ENCODE results near the gene C6orf89.

The C6orf89 gene

DNA sequence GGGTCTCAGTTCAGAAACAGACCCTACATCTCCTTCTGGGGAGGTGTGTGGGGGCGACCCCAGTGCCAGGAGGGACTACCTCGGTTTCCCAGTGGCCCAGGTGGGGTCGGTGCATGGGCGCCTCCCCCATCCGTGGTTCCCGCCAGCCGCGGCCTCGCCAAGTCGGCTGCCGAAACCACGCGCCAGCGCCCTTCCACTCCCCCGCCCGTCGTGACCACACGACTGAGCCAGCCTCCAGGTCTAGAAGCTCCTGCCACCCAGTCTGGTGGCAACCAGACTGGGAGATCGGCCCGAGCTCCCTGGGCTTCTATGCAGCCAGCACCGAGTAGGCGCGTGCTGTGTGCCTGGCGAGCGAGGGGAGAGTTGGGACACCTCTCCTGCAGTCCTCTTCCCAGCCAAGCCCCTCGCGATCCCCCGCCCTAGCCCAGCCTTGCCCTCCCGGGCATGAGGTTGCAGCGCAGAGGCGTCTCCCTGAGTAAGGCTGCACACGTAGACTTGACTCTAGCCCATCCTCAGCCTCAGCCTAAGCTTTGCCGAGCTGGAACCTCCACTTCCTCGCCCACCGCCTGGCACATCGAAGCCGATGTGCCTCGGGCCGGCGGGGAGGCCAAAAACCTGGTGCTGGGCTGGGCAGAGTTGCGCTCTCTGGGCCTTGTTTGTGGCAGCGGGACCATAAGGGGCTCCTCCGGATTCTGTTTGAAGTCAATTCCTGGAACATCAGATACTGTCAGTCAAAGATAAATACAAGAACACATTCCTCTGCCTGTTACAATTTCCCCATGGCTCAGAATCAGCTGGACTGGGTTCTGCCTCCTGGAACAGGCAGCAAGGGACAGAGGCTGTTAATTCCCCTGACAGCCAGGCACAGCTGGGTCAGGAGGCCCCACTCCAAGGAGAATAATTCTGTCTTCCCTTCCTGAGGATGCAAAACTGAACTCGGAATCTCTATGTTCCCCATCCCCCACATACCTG lies 45.0 kb upstream of the C6orf89 start:
- Histone ChIP-seq H3K79me2 (ENCODE audit: low read length) (no peaks in the 10 kb centered on the region), H3K27me3 (ENCODE audit: low read depth, low read length) (peaks cover 7% of the 10 kb centered on the region; the same call in 1 of the 2 replicates), H3K36me3 (replicated peaks; ENCODE audit: low read depth, low read length) (no peaks in the 10 kb centered on the region), H2AFZ (ENCODE audit: low read depth, low read length) (no peak overlapping the region; the same call in 1 of the 2 replicates), H3K27ac (ENCODE audit: low read length) (no peak overlapping the region), H3K4me1 (ENCODE audit: low read length) (0 out of 2 replicates have a peak, but pooled peaks cover 3% of the 10 kb centered on the region), H3K9me3 (ENCODE audit: insufficient read depth, low read length) (no peaks in the 10 kb centered on the region), H3K4me3 (ENCODE audit: low read length) (peak overlapping the region; percentile 75), H3K4me2 (ENCODE audit: low read length) (peak overlapping the region; percentile 81), H4K20me1 (ENCODE audit: insufficient read depth, low read length) (no peaks in the 10 kb centered on the region), H3K9ac (ENCODE audit: low read length) (peak overlapping the region; percentile 30; the same call in 1 of the 2 replicates)
- TF ChIP-seq EZH2phosphoT487 (IDR thresholded peaks at IDR 0.05; ENCODE audit: low read depth) (no peak), CTCF (IDR thresholded peaks at IDR 0.05; ENCODE audit: low read depth, low read length) (no peak)

DNA sequence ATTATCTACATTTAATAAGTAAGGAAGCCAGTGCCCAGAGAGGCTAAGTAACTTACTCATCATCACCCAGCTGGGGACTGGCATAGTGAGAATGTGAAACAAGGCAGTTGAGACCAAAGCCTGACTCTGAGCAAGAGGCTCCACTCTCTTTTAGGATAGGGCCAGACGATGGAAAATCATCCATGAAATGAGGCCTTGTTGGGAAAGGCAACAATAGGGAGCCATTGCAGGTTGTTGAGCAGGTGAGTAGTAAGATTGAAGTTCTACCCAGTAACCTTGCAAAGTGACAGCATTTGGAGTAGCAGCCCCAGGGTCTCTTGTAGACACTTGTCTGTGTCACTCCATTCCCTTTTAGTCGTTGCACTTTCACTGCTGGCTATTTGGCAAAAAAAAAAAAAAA lies 44.0 kb upstream of the C6orf89 start:
- no peak overlapping the region for H3K4me2 ChIP-seq (ENCODE audit: low read length)
- H4K20me1 ChIP-seq (ENCODE audit: insufficient read depth, low read length), result no peaks in the 10 kb centered on the region
- TF ChIP-seq EZH2phosphoT487 (IDR thresholded peaks at IDR 0.05; ENCODE audit: low read depth) (no peak), CTCF (IDR thresholded peaks at IDR 0.05; ENCODE audit: low read depth, low read length) (no peak)
- H3K4me3 ChIP-seq (ENCODE audit: low read length), result no peak overlapping the region
- no peaks in the 10 kb centered on the region for H3K79me2 ChIP-seq (ENCODE audit: low read length)
- H3K9me3 ChIP-seq (ENCODE audit: insufficient read depth, low read length), result no peaks in the 10 kb centered on the region
- no peaks in the 10 kb centered on the region for H3K36me3 ChIP-seq (replicated peaks; ENCODE audit: low read depth, low read length)
- H3K27me3 ChIP-seq (ENCODE audit: low read depth, low read length), result peaks cover 7% of the 10 kb centered on the region; the same call in 1 of the 2 replicates
- H3K9ac ChIP-seq (ENCODE audit: low read length), result no peak overlapping the region
- 0 out of 2 replicates have a peak, but pooled peaks cover 3% of the 10 kb centered on the region for H3K4me1 ChIP-seq (ENCODE audit: low read length)
- no peak overlapping the region for H3K27ac ChIP-seq (ENCODE audit: low read length)
- no peak overlapping the region for H2AFZ ChIP-seq (ENCODE audit: low read depth, low read length)

DNA sequence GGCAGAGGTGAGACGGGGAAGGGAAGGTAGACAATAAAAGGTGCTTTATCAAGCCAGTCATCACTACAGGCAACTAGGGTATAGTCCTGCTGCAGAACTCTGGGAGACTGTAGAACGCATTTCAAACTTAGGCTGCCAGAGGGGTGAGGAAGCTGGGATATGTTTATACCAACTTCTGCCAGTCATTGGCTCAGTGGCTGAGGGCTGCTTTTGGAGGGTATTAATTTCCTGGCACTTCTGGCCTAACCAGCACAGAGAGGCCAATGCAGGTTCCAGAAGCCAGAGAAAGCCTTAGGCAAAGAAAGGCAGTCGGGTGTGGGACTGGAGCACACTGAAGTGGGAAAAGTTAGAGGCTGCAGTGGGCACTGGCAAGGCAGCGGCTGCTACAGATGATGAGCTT lies 42.6 kb upstream of the C6orf89 start:
- no peak overlapping the region for H2AFZ ChIP-seq (ENCODE audit: low read depth, low read length)
- no peaks in the 10 kb centered on the region for H3K36me3 ChIP-seq (replicated peaks; ENCODE audit: low read depth, low read length)
- H3K9ac ChIP-seq (ENCODE audit: low read length), result no peak overlapping the region
- H3K27me3 ChIP-seq (ENCODE audit: low read depth, low read length), result peaks cover under 1% of the 10 kb centered on the region; the same call in 1 of the 2 replicates
- H3K4me2 ChIP-seq (ENCODE audit: low read length), result no peak overlapping the region
- 0 out of 2 replicates have a peak, but pooled peaks cover 3% of the 10 kb centered on the region for H3K4me1 ChIP-seq (ENCODE audit: low read length)
- no peaks in the 10 kb centered on the region for H3K79me2 ChIP-seq (ENCODE audit: low read length)
- H4K20me1 ChIP-seq (ENCODE audit: insufficient read depth, low read length), result no peaks in the 10 kb centered on the region
- H3K9me3 ChIP-seq (ENCODE audit: insufficient read depth, low read length), result no peaks in the 10 kb centered on the region
- no peak overlapping the region for H3K4me3 ChIP-seq (ENCODE audit: low read length)
- H3K27ac ChIP-seq (ENCODE audit: low read length), result no peak overlapping the region
- no peak for TF ChIP-seq EZH2phosphoT487 (IDR thresholded peaks at IDR 0.05; ENCODE audit: low read depth)
- TF ChIP-seq CTCF (IDR thresholded peaks at IDR 0.05; ENCODE audit: low read depth, low read length), result no peak

All from OCI-LY3 (cell line).